HFF-Myc (cell line): ENCODE results near the gene COG4.

Source experiments
- DNase-seq: peaks from one replicate; pipeline ENCODE4 v3.0.0-alpha.2; 2011; ENCODE audit warnings: low read depth; ENCODE audit errors: extremely low read depth
- H3K4me3 ChIP-seq: replicated peaks from 2 replicates; pipeline ENCODE4 v1.5.1; 2011; ENCODE audit warnings: low read depth, mild to moderate bottlenecking, control low read depth, low read length
- TF ChIP-seq, protein P1 (sequence below): IDR thresholded peaks from 2 replicates; pipeline ENCODE4 v1.5.1; 2012; ENCODE audit warnings: mild to moderate bottlenecking, low read depth, low read length, control low read depth; ENCODE audit errors: missing control alignments

COG4 gene

DNA sequence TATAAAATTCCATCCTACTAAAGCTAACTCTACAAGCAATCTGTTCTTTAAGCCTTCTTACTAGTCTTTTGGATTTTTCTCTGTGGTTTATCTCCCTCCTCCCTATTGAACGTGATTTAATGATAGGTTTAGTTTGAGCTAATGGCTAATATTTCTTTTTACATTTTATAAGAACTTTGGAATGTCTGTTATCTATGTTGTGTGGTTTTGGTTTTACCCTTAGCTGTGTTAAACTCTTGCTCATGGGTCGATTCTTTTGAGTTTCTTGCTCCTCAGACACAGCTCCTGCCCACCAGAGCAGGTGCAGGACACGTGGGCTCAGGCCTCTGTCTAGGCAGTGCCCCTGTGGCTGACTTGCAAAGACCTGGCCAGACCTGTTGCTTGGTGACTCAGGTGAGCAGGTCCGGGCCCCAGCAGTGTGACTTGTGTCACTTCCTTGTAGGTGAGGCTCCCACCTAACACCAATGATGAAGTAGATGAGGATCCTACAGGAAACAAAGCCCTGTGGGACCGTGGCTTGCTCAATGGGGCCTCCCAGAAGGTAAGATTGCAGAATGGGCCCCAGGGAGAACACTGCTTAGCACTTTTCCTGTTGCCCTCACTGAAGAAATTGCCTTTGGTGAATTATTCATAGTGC lies 45.4 kb upstream of the COG4 start:
- DNase-seq, result no peak
- H3K4me3 ChIP-seq, result no peak overlapping the region
- TF ChIP-seq, protein P1, sequence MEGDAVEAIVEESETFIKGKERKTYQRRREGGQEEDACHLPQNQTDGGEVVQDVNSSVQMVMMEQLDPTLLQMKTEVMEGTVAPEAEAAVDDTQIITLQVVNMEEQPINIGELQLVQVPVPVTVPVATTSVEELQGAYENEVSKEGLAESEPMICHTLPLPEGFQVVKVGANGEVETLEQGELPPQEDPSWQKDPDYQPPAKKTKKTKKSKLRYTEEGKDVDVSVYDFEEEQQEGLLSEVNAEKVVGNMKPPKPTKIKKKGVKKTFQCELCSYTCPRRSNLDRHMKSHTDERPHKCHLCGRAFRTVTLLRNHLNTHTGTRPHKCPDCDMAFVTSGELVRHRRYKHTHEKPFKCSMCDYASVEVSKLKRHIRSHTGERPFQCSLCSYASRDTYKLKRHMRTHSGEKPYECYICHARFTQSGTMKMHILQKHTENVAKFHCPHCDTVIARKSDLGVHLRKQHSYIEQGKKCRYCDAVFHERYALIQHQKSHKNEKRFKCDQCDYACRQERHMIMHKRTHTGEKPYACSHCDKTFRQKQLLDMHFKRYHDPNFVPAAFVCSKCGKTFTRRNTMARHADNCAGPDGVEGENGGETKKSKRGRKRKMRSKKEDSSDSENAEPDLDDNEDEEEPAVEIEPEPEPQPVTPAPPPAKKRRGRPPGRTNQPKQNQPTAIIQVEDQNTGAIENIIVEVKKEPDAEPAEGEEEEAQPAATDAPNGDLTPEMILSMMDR, result no peak

DNA sequence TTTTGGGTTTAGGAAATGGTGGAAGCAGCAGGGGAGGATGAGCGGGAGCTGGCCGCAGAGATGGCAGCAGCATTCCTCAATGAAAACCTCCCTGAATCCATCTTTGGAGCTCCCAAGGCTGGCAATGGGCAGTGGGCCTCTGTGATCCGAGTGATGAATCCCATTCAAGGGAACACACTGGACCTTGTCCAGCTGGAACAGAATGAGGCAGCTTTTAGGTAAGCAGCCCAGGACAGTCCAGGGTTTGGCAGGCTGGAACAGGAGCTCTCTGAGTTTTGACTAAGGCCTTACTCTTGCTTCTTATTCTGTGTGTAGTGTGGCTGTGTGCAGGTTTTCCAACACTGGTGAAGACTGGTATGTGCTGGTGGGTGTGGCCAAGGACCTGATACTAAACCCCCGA lies 41.7 kb upstream of the COG4 start:
- DNase-seq, result no peak
- no peak overlapping the region for H3K4me3 ChIP-seq
- TF ChIP-seq, protein P1, result no peak

DNA sequence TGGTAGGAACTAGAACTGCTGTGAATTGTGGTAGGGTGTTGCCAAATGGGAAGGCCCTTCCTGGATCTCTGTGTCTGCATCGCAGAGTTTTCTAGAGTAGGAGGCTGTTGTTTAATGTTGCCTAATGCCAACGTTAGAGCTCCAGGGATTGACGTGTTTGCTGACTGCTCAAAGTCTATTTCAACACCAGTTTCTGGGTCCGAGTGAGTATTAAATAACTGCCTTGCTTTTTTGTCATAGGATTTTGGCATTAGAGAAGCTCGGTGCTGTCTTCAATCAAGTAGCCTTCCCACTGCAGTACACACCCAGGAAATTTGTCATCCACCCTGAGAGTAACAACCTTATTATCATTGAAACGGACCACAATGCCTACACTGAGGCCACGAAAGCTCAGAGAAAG lies 40.3 kb upstream of the COG4 start:
- TF ChIP-seq, protein P1, result no peak
- H3K4me3 ChIP-seq, result no peak overlapping the region
- DNase-seq, result no peak

DNA sequence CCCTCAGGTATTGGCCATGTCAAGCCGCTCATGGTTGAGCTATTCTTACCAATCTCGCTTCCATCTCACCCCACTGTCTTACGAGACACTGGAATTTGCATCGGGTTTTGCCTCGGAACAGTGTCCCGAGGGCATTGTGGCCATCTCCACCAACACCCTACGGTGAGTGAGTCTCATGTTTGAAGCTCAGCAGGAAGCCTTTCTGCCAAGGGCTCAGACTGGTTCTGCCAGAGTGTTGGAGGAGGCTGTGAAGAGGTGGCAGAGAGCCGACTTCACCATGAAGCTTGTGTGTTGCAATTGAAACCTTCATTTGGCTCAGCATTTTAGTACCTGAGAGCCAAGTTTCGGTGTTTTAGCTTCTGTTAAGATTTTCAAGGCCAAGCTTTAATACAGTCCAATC lies 38.3 kb upstream of the COG4 start:
- TF ChIP-seq, protein P1, result no peak
- no peak overlapping the region for H3K4me3 ChIP-seq
- no peak for DNase-seq

DNA sequence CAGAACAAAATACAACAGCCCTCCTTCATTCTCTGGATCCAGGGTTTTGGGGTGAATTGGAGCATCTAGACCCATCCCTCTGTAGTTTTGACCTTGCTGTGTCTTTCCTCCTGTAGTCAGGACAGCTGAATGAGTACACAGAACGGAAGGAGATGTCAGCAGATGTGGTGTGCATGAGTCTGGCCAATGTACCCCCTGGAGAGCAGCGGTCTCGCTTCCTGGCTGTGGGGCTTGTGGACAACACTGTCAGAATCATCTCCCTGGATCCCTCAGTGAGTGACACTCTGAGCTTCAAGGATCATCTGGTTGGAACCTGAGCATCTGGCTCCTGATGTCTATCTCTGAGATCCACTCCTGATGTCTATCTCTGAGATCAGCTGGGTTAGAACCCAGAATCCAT lies 32.7 kb upstream of the COG4 start:
- DNase-seq, result no peak
- no peak overlapping the region for H3K4me3 ChIP-seq
- TF ChIP-seq, protein P1, result no peak

DNA sequence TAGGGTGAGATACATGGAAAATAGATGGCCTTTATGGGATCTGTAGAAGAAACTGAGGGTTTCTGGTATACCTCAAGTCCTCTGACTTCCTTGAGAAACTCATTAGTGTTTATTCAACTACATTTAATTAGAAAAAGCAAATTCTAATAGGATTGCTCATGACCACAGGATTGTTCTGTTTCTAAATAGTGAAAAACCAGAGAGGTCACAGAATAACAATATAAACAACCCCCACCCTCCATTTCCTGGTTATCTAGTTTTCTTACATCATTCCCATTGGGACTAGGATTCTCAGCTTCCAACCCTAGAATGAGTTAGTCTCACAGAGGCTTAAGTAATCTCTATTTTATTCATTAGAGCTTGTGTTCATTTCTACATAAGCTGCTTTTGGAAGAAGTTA lies 30.3 kb upstream of the COG4 start:
- no peak for DNase-seq
- TF ChIP-seq, protein P1, result no peak

DNA sequence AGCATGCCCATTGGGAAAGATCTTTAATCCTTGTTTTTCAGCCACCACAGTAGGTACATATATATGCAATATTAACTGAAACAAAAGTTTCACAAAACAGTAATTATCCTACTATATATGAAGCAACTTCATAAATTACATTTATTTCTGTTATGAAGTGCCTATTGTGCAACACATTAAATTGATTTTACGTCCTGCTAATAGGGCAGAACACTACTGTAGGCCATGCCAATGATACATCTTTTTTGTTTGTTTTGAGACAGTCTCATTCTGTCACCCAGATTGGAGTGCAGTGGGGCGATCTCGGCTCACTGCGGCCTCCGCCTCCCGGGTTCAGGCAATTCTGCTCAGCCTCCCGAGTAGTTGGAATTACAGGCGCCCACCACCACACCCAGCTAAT lies 29.3 kb upstream of the COG4 start:
- DNase-seq, result no peak
- TF ChIP-seq, protein P1, result no peak
- no peak overlapping the region for H3K4me3 ChIP-seq

More for the DNA sequence above, 30.3 kb upstream of the COG4 start:
- H3K4me3 ChIP-seq, result no peak overlapping the region
